Loucy (cell line): Measurements from ENCODE around the gene AJAP1.

Experiments
- H2AFZ ChIP-seq: fragments of 200-600 bp; sonication (generic); 2 replicates; pipeline ENCODE4 v1.6.0; 2016; ENCODE audit warnings: antibody characterized with exemption, mild to moderate bottlenecking, low read length, moderate library complexity
- H3F3A ChIP-seq: fragments of 200-600 bp; 2 replicates; pipeline ENCODE4 v1.6.0; 2016; ENCODE audit warnings: antibody characterized with exemption, low read depth, mild to moderate bottlenecking
- H3K27me3 ChIP-seq: fragments of 200-600 bp; sonication (generic); 2 replicates; pipeline ENCODE4 v1.6.1; 2014; ENCODE audit warnings: low read length, mild to moderate bottlenecking; ENCODE audit not compliant: insufficient read depth, poor library complexity, severe bottlenecking
- H3K36me3 ChIP-seq: fragments of 200-600 bp; sonication (generic); 2 replicates; pipeline ENCODE4 v1.6.1; 2016; ENCODE audit warnings: low read length; ENCODE audit not compliant: insufficient read depth
- H3K4me1 ChIP-seq: fragments of 200-600 bp; sonication (generic); 2 replicates; pipeline ENCODE4 v1.5.1; 2014; ENCODE audit warnings: low read length, mild to moderate bottlenecking; ENCODE audit not compliant: insufficient read depth, poor library complexity, severe bottlenecking
- H3K4me2 ChIP-seq: fragments of 200-600 bp; sonication (generic); 2 replicates; pipeline ENCODE4 v1.6.0; 2014; ENCODE audit warnings: antibody characterized with exemption, low read length, low read depth, mild to moderate bottlenecking; ENCODE audit not compliant: poor library complexity, severe bottlenecking
- H3K4me3 ChIP-seq: fragments of 200-600 bp; sonication (generic); 2 replicates; pipeline ENCODE4 v1.5.1; 2014; ENCODE audit warnings: low read length, mild to moderate bottlenecking, mixed read lengths; ENCODE audit not compliant: poor library complexity, severe bottlenecking
- H3K79me2 ChIP-seq: fragments of 200-600 bp; sonication (generic); 2 replicates; pipeline ENCODE4 v1.6.1; 2014; ENCODE audit warnings: low read length; ENCODE audit not compliant: insufficient read depth
- H3K9ac ChIP-seq: fragments of 200-600 bp; sonication (generic); 2 replicates; pipeline ENCODE4 v1.6.0; 2014; ENCODE audit warnings: mild to moderate bottlenecking, low read depth, low read length, moderate library complexity; ENCODE audit not compliant: poor library complexity, severe bottlenecking
- H3K9me2 ChIP-seq: fragments of 200-600 bp; sonication (generic); replicated peaks from 2 replicates; pipeline ENCODE4 v1.6.1; 2016; ENCODE audit warnings: low read depth, low read length, mixed read lengths
- H3K9me3 ChIP-seq: fragments of 200-600 bp; sonication (generic); 2 replicates; pipeline ENCODE4 v1.6.1; 2014; ENCODE audit warnings: mild to moderate bottlenecking, antibody characterized with exemption, low read length, low read depth; ENCODE audit not compliant: insufficient read depth
- H4K20me1 ChIP-seq: fragments of 200-600 bp; sonication (generic); 2 replicates; pipeline ENCODE4 v1.6.0; 2014; ENCODE audit warnings: antibody characterized with exemption, low read length, mild to moderate bottlenecking; ENCODE audit not compliant: insufficient read depth, poor library complexity, severe bottlenecking
- EZH2phosphoT487 ChIP-seq: fragments of 200-600 bp; IDR thresholded peaks from 2 replicates; pipeline ENCODE4 v1.6.1; 2018; ENCODE audit warnings: antibody characterized with exemption, mild to moderate bottlenecking, moderate library complexity, borderline replicate concordance
- TF ChIP-seq, protein P1 (sequence below): fragments of 200-600 bp; sonication (generic); conservative IDR thresholded peaks from 2 replicates; pipeline ENCODE4 v1.5.1; 2014; ENCODE audit warnings: mild to moderate bottlenecking, antibody characterized with exemption, low read length

AJAP1 gene

GRCh38 chr1:4696161-4696745, 41.8 kb downstream of the AJAP1 start:
- Histone ChIP-seq H3K9me2 (no peaks in the 10 kb centered on the region), H4K20me1 (no peaks in the 10 kb centered on the region), H3K9ac (no peak overlapping the region), H3K4me3 (no peak overlapping the region), H2AFZ (no peak overlapping the region), H3K4me2 (no peak overlapping the region), H3K79me2 (no peaks in the 10 kb centered on the region), H3K4me1 (no peaks in the 10 kb centered on the region), H3K9me3 (peaks cover 9% of the 10 kb centered on the region; the same call in 1 of the 2 replicates), H3F3A (no peaks in the 10 kb centered on the region), H3K27me3 (no peaks in the 10 kb centered on the region), H3K36me3 (no peaks in the 10 kb centered on the region)
- no peak for TF ChIP-seq EZH2phosphoT487
- TF ChIP-seq, protein P1, sequence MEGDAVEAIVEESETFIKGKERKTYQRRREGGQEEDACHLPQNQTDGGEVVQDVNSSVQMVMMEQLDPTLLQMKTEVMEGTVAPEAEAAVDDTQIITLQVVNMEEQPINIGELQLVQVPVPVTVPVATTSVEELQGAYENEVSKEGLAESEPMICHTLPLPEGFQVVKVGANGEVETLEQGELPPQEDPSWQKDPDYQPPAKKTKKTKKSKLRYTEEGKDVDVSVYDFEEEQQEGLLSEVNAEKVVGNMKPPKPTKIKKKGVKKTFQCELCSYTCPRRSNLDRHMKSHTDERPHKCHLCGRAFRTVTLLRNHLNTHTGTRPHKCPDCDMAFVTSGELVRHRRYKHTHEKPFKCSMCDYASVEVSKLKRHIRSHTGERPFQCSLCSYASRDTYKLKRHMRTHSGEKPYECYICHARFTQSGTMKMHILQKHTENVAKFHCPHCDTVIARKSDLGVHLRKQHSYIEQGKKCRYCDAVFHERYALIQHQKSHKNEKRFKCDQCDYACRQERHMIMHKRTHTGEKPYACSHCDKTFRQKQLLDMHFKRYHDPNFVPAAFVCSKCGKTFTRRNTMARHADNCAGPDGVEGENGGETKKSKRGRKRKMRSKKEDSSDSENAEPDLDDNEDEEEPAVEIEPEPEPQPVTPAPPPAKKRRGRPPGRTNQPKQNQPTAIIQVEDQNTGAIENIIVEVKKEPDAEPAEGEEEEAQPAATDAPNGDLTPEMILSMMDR, result no peak

GRCh38 chr1:4696753-4697152, 42.3 kb downstream of the AJAP1 start:
- H3K27me3 ChIP-seq, result no peaks in the 10 kb centered on the region
- no peaks in the 10 kb centered on the region for H3K9me2 ChIP-seq
- no peaks in the 10 kb centered on the region for H3K36me3 ChIP-seq
- no peak overlapping the region for H3K4me2 ChIP-seq
- H3K79me2 ChIP-seq, result no peaks in the 10 kb centered on the region
- no peak overlapping the region for H3K4me3 ChIP-seq
- no peaks in the 10 kb centered on the region for H3K4me1 ChIP-seq
- H3F3A ChIP-seq, result no peaks in the 10 kb centered on the region
- TF ChIP-seq, protein P1, result no peak
- no peak for TF ChIP-seq EZH2phosphoT487
- H4K20me1 ChIP-seq, result no peaks in the 10 kb centered on the region
- no peak overlapping the region for H3K9ac ChIP-seq
- peaks cover 9% of the 10 kb centered on the region; the same call in 1 of the 2 replicates for H3K9me3 ChIP-seq
- H2AFZ ChIP-seq, result no peak overlapping the region

- H3K79me2 ChIP-seq, result no peaks in the 10 kb centered on the region
- TF ChIP-seq, protein P1, result no peak
- TF ChIP-seq EZH2phosphoT487, result no peak
- no peaks in the 10 kb centered on the region for H3K9me2 ChIP-seq
- no peak overlapping the region for H2AFZ ChIP-seq
- H3K9me3 ChIP-seq, result peaks cover 16% of the 10 kb centered on the region; the same call in 1 of the 2 replicates
- no peaks in the 10 kb centered on the region for H3K27me3 ChIP-seq
- no peaks in the 10 kb centered on the region for H3K36me3 ChIP-seq
- H4K20me1 ChIP-seq, result no peaks in the 10 kb centered on the region
- no peak overlapping the region for H3K4me3 ChIP-seq
- no peak overlapping the region for H3K9ac ChIP-seq
- H3K4me1 ChIP-seq, result no peaks in the 10 kb centered on the region
- no peaks in the 10 kb centered on the region for H3F3A ChIP-seq
- no peak overlapping the region for H3K4me2 ChIP-seq
Observed at GRCh38 chr1:4697801-4698200, 43.4 kb downstream of the AJAP1 start.
